ENCODE data around the gene MKKS. TPM values are rescaled to one million over a fixed set of nuclear protein-coding genes. Genes with fewer than 3 reads are reported as not detected.

Gene MKKS
- total RNA-seq = 16.7 TPM

DNA sequence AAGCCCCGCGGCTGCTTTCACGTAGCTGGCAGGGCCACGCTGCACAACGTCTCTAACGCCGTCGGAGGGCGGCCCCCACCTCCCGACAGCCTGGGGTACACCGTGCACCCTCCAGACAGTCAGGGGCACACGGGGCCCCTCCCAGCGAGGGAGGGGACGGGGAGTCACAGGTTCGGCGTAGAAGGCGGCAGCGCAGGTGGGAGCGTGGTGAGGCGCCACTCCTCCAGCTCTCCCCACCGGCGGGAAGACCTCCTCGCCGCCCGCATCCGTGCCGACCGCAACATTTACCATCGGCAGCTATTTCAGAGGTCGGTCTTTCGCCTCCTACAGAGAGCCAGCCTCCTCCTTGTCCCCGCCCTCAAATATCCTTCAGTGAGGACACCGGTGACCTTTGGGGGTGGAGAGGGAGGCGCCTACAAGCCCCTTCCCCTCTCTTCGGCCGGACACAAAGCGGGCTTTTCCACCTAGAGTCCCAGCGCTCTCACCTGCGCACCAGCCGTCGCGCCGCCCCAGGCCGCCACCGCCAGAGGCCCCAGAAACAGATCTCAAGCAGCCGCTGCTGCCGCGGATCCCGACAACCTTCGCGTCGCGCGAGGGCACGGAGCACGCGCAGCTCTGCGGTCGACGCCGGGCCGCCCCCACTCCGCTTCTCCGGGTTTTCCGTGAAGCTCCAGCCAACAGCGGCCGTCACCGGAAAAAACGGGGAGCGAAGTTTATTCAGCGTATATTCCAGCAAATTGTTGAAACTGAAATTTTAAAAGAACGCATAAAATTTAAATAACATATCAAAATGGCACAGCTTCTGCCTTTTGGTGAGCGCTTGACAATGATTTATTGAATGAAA is at the start of gene MKKS:
MKKS (minus strand) TSS at position 600 of the 844 bp plus-strand sequence. CDS start 20,708 bp downstream, outside the sequence.
- peak; percentile 93 for DNase-seq (ENCODE audit: low spot score)

DNA sequence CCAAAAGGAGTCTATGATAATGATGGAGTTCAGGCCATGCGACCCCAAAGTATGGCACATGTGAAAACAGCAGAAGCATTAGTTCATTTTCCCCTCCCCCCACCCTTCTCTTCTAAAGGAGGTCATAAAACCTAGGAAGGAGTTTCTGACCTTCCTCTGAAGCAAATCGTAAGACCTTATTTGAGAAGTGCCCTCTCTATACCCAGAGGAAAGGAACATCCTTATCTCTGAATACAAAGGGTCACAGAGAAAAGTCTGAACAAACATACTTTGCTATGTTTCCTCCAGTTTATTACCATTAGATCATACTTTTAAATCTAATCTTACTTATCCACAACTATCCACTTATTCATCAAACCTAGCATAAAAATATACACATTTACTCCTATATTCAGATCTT is 49.7 kb upstream of the MKKS start:
- DNase-seq (ENCODE audit: low spot score) = no peak

DNA sequence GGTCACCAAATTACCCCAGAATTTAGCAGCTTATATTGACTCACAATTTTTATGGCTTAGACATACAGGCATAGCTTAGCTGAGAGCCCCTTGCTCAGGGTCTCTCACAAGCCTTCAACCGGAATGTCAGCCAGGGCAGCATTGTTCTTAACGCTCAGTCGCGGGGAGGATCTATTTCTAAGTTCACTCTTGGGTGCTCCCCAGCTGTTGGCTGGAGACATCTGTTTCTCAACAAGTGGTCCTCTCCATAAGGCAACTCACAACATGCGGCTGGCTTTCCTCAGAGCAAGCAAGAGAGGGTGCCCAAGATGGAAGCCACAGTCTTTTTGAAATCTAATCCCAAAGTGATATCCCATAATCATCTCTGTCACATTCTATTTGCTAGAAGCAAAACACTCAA is 47.7 kb upstream of the MKKS start:
- no peak for DNase-seq (ENCODE audit: low spot score)

DNA sequence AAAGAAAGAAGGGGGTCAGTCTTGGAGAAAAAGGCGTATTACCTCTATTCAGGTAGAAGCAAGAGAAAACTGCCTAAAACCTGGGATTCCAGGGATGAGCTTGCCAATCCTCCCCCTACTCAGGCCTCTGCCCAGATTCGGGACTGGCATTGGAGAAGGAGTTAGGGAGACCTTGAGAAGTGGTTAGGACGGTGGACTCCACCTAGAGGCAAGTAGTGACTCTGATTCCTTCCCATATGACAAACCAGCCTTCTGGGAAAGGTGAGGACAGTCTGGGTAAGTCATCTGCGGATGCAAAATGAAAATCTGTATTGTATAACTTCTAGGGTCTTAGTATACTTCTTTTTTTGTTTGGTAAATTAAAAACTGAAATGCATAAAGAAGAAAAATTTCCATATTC is 44.9 kb upstream of the MKKS start:
- no peak for DNase-seq (ENCODE audit: low spot score)

DNA sequence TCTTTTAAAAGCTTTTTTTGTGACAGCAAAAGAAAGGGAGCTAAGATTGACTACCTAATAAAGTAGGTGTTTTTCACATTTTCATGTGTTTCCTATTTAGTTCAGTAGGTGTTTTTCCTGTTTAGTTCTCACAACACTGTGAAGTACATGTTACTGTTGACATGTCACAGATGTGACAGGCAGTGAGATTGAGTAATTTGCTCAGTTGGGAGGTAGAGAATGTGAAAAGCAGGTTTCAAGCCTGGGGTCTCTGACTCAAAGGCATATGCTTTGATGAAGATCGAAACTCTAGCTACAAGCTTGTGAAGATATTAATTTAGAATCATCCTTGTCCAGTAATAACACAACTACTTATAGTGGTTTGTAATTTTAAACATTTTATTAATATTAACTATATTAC is 44.2 kb upstream of the MKKS start:
- no peak for DNase-seq (ENCODE audit: low spot score)

DNA sequence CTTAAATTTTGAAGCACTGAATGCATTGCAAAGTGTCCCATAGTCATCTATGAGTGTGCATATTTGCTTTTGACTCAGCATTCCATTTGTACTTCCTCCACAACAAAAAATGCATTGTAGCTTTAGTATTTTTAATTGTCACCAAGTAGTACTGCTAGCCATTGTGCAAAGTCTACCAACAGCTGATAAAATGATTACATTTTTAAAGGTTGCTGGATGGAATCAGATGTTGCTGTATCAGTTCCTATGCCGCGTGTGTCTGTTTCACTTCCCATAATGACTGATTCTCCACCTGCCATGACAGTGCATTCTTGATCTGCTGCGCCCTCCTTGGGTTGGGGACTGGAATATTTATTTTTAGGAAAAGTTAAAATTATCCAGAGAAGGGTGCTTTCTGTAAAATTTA is 42.3 kb upstream of the MKKS start:
- DNase-seq (ENCODE audit: low spot score) = no peak

DNA sequence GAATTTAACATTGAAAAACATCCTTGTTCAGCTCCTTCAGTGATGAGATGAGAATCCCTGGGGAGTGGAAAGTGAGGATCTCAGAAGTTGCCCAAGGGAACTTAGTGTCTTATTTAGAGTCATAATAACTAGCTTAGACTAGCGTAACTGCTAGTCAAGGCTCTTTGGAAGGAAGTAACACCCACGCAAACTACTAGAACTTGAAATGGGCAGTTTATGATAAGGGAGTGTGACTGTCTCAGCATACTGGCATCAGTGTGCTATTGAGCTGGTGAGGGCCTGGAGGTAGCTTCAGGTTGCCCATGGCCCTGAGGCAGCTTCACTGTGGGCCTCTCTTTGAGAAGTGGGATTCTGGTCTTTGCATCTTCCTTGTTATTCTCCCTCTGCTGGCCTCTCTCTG is 41.2 kb upstream of the MKKS start:
- DNase-seq (ENCODE audit: low spot score) = no peak

DNA sequence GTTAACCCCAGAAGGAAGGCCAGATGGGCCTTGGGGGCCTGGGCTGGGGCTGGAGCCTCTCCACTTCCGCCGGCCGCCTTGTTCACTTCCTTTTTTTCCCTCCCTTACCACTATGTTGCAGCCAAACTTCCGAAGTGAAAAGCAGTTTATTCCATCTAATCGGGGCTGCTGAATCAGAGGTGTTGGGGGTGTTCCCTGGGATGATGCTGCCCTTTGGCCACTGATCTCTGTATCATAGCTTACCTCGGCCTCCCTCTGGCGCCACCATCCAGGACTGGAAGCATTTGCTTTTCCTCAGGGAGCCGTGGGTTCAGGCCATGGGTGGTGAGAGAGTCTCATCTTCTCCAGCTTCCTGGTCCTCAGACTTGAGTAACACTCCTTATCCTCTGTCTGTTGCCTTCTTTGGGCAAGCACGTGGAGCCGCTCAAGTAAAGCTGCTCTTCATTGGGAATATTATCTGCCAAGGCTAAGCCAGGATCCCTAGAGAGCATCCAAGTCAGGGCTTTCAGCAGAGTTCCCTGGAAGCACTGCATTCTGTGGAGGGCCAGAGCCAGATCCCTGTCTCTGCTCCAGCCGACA is 40.7 kb upstream of the MKKS start:
- DNase-seq (ENCODE audit: low spot score) = no peak

DNA sequence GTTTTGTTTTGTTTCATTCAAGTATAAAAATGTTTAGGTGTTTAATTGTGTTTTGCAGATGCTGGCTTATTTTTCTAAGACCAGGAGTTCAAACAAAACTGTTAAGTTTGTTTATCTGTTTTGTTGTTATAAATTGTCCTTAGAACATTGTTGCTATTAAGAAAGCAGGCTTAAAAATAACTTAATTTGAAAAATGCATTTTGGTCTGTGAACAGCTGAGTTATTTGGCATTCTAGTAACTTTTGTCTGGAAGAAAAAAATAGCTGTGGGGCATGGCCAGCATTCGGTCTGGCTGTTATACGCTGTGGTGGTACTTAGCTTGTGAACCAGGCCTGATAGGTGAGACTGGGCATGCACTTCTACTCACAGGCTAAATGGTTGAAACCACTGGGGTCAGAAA is 38.8 kb upstream of the MKKS start:
- no peak for DNase-seq (ENCODE audit: low spot score)

DNA sequence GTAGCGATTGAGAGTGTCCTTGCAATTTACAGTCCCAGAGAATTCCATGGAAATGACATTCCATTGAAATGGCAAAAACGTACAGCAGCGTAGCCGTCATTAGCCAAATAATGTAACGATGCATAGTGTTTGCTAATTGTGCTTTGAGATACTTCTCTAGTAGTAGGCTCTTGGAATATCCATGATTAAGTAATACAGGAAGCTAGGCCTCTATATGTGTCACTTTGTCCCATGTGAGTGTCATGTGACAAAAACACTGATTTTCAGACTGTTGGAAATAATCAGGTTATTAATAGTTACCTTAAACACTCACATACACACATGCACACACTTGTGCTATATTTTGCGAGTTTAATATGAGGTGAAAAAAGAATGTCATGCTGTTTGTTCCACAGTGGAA is 36.3 kb upstream of the MKKS start:
- no peak for DNase-seq (ENCODE audit: low spot score)

DNA sequence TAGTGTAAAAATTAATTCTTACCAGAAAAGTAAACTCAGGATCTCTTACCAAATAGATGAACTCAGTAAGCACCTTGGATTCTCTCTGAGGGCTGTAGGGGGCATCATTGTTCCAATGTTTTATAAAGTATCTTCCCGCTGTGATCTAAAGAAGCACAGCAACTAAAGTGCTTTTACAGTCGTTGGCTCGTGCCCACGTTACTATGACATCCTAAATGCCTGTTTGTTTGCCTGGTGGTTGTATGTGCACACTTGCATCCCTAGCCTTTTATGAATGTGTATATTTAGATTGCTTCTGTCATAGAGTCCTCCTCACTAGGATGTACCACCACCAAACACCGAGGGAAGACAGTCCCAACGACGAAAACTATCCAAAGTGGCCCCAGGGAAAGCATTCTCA is 35.6 kb upstream of the MKKS start:
- DNase-seq (ENCODE audit: low spot score) = peak; percentile 59

DNA sequence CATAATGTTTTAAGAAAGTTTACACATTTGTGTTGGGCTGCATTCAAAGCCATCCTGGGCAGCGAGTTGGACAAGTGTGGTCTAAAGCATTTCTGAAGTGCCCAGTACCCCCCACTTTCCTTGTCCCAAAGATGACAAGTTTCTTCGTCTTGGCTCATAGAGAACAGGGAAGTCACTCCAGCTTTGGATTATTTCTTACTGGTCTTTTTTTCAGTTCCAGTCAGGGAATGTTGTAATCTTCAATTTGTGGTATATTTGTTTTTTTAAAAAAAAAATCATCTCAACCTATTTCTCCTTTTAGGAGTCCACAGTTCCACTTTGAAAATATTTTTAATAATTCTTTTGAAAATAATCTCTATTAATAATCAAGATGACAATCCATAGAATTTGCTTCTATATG is 35.0 kb upstream of the MKKS start:
- DNase-seq (ENCODE audit: low spot score) = no peak

DNA sequence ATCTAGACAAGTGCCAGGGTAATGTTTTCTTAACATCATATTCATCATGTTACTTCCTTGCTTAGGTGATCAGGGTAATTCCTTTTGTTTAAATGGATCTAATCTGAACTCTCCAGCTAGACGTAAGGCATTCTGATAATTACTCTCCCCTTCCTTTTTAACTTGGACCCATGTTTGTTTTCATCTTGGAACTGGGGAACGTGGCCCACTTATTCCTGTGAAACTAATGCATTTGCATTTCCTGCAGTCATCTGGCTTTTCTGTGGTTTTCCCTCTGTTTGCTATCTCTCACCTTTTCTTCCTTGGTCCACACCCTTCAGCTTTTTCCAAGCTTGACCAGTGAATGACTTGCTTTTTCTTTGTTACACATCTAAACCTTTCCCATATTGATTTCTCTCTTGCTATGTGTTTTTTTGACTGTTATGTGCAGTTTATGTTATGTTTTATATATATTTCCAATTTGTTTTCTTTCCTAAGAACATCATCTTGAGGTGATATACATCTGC is 34.4 kb upstream of the MKKS start:
- DNase-seq (ENCODE audit: low spot score) = no peak

DNA sequence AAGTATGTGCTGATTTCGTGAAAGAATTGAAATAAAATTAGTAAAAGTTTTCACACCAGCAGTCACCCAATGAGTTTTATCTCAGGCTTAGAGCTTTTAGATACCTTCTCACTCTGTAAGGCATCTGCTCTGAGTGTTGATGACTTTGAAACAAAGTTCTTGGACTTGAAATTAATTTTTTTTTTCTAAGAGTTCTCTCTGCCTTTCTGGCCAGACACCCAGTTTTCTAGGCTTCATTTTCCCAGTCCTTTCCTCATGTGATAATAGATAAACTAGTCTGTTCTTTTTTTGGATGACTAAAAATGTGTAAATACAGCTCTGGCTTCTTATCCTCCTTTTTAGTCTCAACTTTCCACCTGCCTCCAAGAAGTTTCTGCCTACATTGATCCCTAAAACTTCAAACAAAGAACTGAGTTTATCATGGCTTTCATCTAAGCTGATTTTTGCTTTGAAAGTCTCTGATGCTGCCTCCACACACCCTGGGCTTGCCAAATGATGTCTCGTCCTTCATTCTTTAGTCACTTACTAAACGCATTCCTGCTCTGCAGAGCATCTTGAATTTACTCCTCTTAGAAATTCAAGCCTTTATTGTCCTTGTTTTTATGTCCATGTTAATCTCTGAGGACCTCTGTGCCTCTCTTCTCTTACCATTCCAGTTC is 33.8 kb upstream of the MKKS start:
- no peak for DNase-seq (ENCODE audit: low spot score)

DNA sequence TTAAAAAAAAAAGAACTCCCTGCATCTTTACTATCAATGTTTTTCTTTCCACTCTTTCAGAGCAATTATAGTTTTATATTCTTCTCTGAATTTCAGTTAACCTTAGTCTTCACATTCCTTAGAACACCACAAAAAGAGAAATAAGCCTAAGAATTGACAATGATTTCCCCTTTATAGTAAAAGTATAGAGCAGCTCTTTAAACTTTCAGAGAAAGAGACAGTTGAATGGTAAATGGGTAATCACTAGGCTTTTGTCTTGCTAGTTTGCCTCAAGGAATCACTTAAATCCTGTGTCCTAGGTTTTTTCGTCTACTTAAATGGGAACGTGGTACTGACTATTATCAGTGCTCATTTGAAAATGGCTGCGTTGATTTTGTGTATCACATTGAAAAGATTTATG is 32.8 kb upstream of the MKKS start:
- no peak for DNase-seq (ENCODE audit: low spot score)

DNA sequence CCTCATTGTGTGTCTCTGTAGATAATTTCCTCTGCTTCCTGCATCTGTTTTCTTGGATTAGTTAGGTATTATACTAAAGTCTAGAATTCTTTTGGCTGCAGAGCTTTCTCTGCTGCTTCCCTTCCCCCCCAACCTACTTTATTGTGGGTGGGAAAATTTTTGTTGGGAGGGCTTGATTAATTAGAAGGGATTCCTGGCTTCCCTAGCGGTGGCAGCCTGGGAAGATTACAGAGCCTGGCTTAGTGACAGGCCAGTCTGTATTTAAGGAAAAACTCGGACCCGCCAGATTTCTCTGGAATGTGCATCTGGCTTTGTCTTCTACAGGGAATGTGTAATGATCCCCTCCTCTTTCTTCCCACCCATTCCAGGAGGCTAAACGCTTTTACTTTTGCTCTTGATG is 32.3 kb upstream of the MKKS start:
- DNase-seq (ENCODE audit: low spot score) = no peak

DNA sequence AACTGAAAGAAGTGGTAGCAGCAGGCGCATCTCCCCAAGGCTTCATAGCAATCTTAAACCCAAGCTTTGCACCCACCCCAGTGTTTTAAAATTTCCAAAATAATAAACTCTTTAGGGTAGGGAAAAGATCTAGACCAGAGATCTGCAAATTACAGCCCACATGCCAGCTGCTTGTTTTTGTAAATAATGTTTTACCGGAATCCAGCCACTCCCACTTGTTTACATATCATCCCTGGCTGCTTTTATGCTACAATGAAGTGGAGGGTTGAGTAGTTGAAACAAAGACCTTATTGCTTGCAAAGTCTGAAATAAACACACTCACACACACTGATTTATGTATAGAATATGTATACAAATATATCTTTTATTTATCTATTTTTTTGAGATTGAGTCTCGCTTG is 31.1 kb upstream of the MKKS start:
- DNase-seq (ENCODE audit: low spot score) = no peak

DNA sequence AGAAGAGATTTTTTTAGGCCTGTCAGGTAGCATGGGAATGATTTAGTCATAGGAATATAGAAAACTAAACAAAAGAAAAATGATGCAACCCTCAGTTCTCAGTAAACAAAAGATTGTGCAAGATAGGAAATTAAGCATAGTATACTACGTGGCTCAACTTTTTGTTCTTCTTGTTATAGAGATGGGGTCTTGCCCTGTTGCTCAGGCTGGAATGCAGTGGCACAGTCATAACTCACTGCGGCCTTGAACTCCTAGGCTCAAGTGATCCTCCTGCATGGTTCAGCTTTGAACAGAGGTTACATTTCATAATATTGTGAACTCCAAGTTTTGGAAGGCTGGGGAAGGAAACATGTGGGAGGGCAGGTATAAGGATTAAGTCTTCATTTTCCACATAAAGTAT is 29.6 kb upstream of the MKKS start:
- DNase-seq (ENCODE audit: low spot score) = no peak

DNA sequence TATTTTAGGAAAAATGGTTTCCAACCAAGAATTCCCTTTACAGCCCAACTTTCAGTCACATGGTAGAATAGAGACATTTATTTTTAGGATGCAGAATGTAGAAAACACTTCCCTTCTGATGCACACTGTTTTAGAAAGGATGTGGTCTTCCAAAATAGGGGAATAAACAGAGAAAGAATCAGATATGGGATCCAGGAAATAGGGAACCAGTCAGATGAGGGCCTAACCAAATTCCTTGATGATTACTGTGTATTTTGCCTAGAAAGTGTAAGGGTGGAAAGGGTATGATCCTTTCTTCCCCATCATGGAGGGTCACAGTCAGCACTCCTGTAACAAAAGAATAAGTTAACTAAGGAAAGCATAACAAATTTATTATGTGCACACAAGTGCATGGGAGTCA is 28.5 kb upstream of the MKKS start:
- DNase-seq (ENCODE audit: low spot score) = no peak

DNA sequence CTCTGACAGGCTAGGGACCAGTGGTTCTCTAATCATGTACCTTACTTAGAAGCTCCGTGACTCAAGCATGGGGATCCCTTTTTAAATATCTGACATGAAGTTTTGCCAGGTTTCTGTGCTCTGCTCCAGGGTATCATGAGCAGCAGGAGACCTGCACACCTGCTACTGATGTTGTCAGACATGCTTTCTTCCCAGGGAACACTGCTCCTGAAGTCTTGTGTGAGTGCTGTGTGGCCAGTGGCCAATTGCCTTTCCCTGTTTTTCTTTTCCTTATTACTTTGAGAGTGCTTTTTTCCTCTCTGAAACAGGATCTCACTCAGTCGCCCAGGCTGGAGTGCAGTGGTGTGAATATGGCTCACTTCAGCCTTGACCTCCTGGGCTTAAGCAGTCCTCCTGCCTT is 27.5 kb upstream of the MKKS start:
- no peak for DNase-seq (ENCODE audit: low spot score)

DNA sequence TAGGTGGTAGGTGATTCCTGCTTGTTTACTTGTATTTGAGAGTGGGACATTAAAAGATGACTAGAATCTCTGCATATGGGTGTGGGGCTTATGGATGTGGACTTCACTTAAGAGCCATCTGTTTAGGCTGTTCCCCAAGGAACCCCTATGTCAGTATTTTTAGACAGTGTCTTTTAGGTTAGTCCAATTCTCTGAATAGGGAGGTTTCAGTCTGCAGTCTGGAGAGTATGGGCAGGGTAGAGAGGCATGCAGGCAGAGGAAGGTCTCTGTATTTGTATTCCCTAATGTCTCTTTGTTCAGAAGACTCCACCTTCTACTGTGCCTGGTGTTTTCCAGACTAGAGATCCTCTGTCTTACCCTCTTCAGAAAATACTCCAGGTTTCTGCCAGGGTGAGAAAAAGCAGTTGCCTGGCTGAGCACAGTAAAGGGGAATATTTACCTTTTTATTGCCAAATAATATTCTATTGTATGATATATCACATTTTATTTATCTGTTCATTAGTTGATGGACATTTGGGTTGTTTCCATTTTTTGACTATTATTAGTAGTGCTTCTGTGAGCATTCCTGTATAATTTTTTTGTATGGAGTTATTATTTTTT is 20.2 kb upstream of the MKKS start:
- DNase-seq (ENCODE audit: low spot score) = no peak

DNA sequence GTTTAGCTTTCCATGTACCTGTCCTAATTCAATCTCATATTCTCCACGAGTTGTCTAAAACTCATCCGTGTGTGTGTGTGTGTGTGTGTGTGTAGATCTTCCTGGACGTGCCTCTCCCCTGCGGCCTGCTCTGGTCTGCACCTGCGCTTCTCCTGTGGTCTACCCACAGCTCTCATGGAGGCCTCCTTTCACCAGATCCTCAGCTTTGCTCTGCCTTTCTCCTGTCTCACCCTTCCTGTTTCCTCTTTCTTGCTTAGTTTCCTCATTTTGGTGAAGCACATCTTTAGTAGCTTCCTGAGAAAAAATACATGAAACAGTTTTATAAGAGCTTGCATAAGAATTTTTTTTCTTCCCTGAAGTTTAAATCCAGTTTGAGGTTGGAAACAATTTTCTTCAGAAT is 19.2 kb upstream of the MKKS start:
- no peak for DNase-seq (ENCODE audit: low spot score)

DNA sequence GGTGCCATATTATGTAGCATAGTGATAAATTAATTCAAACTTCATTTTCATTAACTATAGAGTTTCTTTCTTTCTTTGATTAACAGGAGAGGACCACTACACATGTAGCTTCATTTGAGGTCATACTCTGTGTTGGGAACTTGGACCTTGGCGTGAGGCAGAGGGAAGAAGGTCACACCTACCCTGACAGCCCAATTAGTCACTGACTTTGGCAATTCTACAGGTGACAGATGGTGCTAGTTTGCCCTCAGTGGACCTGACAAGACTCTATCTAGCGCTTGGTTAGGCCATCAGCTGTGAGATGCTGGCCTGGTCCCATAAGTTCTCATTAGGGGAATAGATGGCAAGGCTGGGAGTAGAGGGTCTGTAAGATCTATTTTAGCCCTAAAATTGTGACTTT is 15.2 kb upstream of the MKKS start:
- no peak for DNase-seq (ENCODE audit: low spot score)

All from ureter (tissue), 1 donor.